HT-29 (cell line): ENCODE measurements around the gene GLRX3. TPM values are rescaled to one million over a fixed set of nuclear protein-coding genes. Genes with fewer than 3 reads are reported as not detected.

Experiments used
- DNase-seq: peaks from one replicate; pipeline ENCODE4 v3.0.0-alpha.2; 2015; ENCODE audit warnings: low spot score
- total RNA-seq: library from RNA; depleted of rRNA; stranded (reverse); fragments of >200 nt; shearing (Covaris generic); gene quantifications from 2 replicates; pipeline ENCODE4 v1.2.3, GENCODE V29; 2014

Gene GLRX3
- total RNA-seq, 1 experiment from 2014 or later: 62.5 TPM

DNA sequence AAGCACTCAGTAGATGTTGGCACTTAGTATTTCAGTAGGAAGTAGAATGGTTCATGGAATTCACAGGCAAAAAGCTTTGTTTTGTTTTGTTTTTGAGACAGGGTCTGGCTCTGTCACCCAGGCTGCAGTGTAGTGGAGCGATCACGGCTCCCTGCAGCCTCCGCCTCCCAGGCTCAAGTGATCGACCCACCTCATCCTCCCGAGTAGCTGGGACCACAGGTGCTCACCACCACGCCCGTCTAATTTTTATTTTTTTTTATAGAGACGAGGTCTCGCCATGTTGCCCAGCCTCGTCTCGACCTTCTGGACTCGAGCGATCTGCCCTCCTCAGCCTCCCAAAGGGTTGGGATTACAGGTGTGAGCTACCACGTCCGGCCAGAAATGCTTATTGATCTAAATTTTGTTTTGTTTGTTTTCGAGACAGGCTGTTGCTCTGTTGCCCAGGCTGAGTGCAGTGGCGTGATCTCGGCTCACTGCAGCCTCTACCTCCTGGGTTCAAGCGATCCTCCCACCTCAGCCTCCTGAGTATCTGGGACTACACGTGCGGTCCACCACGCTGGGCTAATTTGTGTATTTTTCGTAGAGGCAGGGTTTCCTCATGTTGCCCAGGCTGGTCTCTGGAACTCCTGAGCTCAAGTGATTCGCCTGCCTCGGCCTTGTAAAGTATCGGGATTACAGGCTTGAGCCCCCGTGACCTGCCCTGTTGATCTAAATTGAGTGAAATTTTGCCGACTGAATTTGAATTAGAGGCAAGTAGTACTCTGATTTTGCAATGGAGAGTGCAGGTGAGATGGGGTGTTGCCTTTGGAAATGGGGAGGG, 1.7 kb downstream of the GLRX3 start:
- DNase-seq: no peak

DNA sequence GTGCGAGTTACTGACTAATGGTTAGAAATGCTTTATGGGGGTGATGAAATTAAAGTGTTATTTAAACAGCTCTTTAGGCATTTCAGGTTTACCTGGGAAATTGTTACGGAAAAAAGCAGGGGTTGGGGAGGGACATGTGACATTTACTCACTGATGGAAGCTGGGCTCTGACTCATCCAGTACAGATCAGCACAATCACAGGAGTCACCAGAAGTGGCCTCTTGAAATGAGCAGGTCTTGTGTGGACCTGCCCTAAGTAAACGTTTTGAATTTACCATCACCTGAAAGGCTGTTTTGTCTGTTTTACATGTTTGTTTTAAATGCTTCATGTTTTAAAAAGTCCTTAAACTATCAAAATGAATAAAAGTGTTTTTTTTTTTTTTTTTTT, 2.3 kb downstream of the GLRX3 start:
- peak; percentile 65 for DNase-seq

DNA sequence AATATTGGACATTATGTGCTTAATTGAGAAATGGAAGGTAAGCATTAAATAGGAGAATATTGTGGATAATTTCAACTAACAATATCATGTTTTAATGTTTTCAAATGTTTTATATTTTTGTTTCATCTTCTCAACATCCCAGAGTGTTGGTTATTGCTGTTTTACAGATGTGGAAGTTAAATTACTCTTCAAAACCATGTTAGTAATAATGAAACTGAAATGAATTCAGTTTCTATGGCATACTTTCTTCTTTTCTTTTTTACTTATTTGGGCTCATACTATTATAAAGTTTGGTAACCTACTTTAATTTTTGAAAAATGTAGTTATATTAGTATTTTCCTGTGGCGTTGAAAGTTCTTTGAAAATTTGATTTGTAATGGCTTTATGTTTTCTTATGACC, 4.2 kb downstream of the GLRX3 start:
- no peak for DNase-seq

DNA sequence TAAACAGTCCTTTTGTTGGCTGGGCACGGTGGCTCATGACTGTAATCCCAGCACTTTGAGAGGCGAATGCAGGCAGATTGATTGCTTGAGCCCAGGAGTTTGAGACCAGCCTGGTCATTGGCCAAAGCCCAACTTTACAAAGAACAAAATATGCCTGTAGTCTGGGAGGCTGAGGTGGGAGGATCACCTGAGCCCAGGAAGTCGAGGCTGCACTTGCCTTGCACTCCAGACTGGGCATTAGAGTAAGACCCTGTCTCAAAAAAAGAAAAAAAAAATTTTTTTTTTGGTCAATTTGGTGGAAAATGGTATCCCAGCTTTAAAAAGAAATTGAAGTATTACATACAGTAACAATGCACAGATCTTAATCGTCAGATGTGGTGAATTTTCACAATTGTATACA, 4.8 kb downstream of the GLRX3 start:
- DNase-seq: no peak

DNA sequence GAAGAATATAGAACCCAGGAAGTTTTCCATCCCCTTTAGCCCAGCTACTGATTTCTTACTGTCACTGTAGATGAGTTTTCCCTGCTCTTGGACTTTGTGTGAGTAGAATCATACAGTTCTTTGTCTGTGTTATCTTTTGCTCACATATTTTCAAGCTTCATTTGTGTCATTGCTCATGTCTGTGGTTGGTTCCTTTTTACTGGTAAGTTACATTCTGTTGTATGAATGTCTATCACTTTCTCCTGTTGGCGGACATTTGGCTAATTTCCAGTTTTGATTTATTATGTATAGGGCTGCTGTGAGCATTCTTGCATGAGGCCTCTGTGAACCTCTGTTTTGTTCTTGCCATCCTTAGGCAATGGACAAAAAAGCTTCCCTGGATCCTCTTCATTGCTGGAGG, 5.3 kb downstream of the GLRX3 start:
- no peak for DNase-seq

DNA sequence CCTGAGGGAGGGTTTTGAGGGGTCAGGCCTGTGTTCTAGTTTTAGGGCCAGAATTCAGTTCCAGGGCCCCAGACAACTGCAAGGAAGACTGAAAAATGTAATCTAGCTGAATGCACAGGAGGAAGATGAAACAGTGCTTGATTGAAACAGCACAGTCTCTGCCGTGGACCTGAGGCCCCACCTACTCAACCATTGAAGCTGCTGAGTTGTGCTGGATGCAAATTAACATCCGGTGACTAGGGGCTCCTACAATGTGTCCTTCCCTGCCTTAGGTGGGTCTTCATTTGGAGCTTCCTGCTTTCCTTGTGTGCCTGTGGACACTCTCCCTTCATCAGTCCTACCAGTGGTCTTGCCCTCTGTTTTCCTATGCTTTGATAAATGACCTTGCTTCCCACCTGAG, 5.7 kb downstream of the GLRX3 start:
- DNase-seq: no peak

DNA sequence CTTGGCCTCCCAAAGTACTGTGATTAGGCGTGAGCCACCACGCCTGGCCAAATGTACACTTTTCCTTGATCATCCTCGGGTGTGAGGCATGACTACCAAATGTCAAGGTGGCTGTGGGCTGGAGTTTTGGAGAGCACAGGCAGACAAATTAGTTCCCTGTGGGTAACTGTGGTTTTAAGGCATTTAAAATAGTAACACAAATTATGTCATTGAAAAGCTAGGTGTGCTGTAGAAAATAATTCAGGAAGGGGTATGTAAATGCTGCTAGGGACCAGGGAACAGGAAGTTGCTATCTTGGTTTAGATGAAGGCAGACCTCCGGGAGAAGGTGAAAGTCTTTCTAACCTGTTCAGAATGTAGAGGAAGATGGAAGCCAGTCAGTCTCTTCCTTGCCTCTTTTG, 9.9 kb downstream of the GLRX3 start:
- DNase-seq: no peak

DNA sequence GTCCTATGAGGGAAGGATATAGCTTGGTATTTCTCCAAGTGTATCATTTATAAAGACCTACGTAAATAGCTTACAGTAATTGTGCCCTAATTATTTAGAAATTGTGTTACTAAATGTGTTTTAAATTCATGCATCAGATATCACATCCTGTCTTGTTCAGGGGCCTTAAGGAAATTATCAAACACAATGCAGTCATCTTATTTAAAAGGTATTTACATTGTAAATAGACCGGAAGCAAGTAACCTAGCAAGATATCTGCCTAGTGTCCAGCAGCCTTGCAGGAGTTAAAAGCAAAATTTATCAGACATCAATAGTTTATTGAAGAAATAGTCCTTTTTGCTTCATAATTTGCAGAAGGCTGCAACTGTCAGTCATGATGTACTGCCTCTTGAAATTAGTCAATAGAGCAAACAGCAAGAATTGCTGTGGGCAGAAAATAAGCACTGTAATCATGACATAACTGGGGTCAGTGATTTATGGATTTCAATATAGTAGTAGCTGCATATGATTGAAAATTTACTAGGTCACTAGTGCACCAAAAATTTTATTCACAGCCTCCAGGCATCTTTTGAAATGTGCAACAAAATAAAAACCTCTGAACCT, 23.1 kb downstream of the GLRX3 start:
- no peak for DNase-seq

DNA sequence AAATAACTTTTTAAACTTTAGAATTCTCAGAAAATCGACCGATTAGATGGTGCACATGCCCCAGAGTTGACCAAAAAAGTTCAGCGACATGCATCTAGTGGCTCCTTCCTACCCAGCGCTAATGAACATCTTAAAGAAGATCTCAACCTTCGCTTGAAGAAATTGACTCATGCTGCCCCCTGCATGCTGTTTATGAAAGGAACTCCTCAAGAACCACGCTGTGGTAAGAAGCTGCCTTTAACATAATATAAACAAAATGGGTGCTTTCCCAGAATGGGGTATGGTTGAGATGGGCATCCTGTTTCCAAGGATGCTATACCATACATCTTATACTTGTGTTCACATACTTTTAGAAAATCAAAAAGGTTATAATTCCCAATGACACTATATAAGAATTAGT, 24.6 kb downstream of the GLRX3 start:
- DNase-seq: no peak

DNA sequence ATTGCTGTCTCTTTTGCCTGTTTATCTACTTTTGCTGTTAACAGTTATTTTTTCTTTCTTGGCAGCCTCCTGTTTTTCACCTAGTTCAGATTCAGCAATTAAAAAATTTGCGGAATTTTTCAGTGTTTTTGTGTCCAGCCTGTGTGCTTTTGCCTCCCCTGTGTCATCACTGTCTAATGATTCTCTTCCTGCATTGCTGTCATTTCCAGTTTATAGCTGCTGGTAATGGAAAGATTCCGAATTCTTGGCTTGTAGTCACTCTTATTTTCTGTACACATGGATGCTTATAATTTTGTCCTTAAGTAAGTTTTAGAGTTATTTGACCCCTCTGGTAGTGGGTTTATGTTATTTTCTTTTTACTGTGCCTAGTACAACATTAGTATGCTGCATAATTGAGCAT, 25.1 kb downstream of the GLRX3 start:
- no peak for DNase-seq

DNA sequence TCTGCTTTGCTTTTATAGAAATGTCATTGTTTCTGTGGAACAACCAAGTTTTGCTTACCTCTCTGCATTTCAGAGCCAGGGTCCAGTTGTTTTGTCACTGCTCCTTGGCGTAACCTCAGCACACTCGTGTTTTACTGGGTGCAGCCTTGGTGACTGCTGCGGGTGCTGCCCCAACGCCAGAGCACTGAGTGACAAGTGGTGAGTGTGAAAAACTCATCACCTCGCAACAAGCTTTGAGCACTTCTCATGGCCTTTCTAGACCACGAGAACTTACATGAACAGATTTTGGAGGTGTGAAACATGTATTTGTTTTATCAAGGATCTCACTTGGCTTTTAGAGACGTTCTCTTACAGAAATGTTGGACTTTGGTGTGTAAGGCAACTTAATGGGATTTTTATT, 31.0 kb downstream of the GLRX3 start:
- DNase-seq: no peak

DNA sequence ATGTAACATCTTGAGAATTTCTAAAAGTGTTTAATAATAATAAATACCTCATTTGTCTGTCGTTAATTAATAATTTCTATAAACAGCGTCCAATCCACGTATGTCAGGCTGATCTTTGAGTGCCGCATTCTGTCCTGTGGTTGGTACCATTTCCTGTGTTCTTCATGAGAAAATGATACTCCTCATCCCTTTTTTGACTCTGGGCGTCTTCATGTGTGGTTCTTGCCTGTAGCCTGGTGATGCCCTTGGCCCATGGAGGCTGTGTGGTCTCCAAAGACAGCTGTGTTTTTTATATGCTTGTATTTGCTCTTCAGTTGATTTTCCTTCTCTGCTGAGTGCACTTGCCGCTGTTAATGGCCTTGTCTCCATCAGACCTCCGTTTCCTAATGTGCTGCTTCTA, 31.5 kb downstream of the GLRX3 start:
- DNase-seq: no peak

DNA sequence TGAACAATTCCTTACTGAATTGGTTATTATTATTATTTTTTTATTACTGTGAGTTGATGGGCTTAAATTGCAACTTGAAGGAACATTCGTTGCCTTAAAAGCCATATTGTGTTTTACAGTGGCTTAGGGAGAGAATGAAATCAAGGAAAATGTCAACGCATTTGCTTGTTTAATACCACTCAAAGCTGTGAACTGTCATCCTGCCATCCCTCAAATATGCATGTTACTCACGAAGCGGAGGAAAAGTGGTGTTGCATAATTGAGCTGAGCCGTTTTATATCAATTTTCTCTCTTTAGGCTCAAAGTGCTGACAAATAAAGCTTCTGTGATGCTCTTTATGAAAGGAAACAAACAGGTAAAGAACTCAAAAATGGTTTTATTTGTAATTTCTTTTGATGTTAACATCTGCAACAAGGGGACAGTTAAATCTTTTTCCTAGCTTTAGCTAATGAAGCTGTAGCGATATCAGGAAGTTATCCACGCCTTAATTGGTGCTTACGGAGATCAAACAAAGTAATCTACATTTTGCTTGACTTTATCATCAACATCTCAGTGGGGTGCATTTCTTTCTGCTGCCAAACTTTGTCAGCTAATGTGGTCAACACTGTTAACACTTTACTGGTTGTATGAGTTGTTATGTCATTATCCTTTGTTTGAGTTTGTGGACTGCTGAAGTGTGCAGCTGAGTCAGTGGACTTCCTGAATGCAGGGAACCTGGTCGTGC, 33.1 kb downstream of the GLRX3 start:
- DNase-seq: no peak

DNA sequence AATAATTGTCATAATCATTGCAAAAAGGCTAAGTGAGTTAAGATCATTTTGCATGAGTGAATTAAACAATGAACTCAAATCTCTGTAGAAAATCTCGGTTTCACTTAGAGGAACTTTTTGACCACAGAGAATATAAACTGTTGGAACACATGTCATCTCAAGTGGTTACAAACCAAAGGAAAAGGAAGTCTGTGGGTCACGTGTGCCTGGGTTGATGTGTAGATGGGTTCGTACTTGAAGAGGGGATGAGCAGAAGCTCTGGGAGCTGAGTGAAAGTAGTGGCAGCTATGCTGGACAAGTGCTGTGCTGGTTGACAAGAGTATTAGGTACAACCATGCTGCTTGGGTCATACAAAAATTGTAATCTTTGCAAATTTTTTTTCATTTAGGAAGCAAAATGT, 35.0 kb downstream of the GLRX3 start:
- DNase-seq: no peak

DNA sequence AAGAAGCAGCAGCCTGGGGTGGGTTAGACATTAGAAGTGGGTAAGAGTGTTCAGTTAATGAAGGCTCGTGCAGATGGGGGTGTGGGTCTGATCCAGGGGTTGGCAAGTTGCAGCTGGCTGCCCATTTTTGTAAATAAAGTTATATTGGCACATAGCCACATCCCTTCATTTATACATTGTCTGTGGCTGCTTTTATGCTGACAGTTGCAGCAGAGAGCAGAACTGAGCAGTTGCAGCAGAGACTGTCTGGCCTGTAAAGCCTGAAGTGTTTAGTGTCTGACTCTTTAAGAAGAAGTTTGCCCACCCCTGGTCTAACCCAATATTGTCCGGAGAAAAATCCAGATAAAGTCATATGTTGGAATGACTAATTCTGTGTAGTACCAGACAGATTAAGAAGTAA, 38.1 kb downstream of the GLRX3 start:
- no peak for DNase-seq

DNA sequence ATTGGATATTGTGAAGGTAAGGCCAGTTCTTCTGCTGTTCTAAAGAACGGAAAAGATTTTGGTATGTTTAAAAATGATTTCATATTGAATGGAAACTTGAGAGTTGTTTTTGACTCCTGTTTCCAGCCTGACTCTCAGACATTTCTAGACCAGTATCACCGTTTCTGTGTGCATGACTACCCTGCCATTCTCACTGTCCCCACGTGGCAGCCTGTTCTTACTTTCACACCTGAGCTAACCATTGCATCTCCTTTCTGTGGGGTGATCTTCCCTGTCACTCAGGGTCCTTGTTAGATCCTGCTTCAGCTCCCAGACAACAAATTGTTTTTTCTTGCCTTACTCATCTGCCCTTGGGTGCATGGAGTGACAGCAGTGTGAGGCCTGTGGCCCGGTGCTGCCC, 38.9 kb downstream of the GLRX3 start:
- no peak for DNase-seq

DNA sequence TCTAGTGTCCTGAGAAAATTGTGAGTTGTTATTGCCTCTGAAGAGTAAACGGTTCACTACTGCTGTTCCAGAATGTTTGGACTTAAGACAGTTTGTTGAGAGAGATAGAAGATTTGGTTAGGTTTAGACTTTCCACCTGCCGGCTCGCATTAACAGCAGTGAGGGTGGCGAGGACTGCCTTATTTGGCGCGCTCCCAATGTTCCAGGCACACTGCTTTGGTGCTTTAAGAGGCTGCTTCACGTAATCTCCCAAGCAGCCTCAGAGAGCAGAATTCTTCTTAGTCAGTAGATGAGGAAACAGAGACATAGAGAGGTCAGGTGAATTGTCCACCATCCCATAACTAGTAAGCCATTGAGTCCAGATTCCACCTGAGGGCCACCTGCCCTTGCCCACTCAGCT, 41.1 kb downstream of the GLRX3 start:
- no peak for DNase-seq

DNA sequence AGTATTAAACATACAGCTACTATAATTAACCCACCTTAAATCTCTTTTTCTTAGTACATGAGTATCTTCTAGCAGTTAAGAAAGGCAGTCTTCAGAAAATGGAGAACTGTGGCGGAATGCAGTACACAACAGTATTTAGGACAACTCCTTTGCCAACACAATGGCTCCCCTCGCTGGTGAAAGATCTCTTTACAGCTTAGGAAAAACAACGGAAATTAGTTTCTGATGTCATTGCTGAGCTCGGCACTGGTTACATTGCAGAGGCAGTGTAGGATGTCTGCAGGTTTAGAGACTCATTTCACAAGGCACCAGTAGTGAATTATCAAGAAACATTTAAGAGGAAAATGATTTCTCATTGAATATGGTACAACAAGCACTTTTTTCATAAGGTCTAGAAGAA, 43.4 kb downstream of the GLRX3 start:
- DNase-seq: peak; percentile 54

DNA sequence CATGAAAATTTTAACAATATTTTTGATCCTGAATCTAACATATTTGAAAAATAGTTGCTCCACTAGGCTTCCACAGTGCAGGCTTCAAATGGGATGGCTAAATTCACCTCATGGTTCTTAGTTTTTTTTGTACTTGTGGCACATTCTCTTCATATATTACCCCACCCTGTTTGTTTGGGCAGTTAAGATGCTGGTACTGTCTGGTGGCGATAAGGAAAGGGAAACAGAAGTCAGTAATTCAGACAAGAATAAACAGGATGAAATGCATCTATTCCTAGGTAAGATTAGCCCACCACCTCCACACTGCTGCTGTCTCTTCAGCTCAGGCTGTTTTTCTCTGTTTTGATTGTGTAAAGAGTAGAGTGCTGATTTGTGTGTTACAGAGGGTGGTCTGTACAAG, 44.2 kb downstream of the GLRX3 start:
- DNase-seq: no peak

DNA sequence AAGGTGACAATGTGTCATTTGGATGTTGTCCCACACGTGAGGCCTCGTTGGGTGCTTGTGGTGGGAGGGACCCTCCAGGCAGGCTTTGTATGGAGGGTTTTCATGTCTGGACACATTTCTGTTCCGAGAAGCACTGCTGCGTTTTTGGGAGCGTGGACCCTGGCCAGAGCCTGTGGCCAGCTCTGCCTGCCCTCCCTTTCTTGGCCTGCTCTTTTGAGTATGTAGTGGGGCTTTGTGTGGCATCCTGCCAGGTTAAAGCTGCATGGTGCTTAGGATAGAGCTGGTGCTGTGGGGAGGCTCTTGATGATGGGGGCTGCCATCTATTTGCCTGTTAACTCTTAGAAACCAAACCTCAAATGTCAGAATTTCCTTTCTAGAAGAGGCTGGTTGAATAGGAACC, 45.7 kb downstream of the GLRX3 start:
- no peak for DNase-seq

DNA sequence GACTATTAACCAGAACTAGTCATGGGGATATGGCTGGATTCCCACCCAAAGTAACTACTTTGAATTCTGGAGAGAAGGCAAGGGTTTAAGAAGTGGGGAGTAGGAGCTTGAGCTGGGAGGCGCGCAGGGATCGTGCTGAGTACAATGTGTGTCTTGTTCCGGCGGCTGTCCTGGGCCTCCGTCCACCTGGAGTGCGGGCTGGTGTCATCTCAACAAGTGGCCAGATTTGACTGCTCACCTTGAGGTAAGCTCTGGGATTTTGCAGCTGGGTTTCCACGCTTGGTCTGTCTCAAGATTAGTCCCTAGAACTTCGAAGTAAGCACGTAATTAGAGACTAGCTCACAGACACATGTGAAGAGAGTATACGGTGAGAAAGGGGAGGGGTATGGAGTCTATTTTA, 49.4 kb downstream of the GLRX3 start:
- no peak for DNase-seq

DNA sequence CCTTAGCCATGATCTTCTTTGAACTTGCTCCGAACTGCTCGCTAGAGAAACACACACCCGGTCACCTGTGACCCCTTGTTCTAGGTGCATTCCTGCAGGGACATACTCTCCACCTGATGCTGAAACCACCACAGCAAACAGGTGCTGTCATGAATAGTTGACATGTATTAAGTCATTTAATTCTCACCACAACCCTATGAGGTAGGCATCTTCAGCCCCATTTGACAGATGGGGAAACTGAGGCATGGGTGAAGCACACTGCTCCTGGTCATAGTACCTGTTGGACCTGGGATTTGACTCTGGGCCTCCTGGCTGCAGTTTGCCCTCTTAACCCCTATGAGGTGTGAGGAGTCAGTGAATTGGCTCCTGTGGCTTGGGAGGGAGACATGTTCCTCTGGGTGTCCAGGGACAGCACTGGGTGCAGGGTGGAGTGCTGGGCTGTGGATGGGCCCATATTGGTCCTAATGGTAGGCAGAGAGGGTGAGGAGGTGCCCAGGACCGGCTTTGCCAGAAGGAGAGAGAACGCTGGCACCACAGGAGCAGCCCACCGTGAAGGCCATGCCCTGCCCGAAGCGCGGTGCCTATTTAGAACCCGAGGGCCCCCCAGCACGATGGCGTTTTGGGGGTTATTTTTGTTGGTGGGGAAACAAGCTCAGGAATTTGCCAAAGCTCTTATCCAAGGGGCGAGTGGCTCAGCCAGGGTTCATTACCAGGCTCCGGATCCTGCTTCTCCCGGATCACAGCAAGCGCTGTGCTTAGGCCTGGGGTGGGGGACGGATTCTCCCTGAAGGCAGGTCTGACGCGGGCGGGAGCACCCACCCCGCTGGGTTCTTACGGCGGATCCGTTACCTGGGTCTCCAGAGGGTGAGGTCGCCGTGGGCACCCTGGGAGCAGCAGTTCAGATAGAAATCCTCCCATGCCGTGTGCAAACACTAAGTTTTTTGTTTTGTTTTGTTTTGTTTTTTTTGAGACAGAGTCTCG, 52.3 kb downstream of the GLRX3 start:
- no peak for DNase-seq
